NK-92 (cell line): ENCODE measurements around the gene GPT2.

Experiments
- DNase-seq: peaks from one replicate; lab custom pipeline; 2025; ENCODE audit not compliant: unreplicated experiment; lab: John Stamatoyannopoulos, UW

The GPT2 gene

DNA sequence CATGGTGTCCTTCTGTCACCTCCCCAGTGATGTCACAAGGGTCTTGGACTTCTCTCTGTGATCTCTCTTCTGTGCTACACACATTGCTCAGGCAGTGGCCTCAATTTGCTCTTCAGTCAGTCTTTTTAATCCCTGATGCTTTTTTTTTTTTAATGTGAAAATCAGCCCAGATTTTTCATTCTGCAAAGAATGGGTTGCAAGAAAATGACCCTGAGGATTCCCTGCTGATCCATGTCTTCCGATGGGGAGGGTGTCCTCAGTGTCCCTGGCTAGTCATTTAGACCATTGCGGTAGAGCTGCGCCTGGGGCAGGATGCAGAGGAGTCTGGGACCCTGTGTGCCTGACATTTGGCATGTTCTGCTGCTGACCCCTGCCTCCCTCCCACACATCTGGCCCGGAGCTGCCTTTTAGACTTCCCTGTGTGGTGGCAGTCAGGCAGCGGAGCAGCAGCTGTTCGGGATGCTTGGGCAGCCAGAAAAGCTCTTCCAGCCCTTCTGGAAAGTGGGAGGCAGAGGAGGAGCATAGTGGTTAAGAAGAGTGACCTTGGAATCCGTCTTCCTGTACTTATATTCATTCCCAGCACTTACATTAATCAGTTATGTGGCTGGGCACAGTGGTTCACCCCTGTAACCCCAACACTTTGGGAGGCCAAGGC, 12.3 kb downstream of the GPT2 start:
- no peak for DNase-seq

DNA sequence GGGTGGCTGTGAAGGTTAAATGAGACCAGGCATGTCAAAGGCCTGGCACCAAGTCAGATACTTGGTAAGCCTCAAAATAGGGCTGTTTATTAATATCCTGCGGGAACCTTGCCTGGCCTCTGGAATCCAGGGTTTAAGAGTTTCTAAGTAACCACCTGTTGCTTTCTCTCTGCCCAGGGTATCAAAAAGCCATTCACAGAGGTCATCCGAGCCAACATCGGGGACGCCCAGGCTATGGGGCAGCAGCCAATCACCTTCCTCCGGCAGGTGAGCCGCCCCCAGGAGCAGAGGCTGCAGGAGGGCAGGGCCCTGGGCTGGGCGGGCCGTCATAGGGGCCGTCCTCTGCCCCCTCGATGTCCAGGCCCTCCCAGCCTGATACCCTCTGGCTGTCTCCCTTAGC, 13.3 kb downstream of the GPT2 start:
- DNase-seq = no peak

DNA sequence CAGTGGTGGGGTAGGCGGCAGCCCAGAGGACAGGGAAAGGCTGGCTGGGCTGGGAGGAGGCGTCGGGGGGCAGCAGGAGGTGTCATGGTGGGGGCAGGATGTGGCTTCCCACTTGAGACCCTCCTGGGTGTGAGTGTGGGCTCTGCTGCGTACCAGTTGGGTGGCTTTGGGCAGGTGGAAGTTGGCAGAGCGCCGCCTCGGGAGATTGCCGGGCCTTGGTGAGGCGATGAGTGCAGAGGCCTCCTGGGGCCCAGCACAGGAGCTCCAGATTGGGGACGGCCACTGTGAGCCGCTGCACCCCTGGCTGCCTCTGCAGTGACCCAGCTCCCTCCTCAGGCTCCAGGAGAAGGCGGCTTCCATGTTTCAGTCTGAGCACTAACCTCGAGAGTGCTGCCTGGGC, 13.8 kb downstream of the GPT2 start:
- no peak for DNase-seq

DNA sequence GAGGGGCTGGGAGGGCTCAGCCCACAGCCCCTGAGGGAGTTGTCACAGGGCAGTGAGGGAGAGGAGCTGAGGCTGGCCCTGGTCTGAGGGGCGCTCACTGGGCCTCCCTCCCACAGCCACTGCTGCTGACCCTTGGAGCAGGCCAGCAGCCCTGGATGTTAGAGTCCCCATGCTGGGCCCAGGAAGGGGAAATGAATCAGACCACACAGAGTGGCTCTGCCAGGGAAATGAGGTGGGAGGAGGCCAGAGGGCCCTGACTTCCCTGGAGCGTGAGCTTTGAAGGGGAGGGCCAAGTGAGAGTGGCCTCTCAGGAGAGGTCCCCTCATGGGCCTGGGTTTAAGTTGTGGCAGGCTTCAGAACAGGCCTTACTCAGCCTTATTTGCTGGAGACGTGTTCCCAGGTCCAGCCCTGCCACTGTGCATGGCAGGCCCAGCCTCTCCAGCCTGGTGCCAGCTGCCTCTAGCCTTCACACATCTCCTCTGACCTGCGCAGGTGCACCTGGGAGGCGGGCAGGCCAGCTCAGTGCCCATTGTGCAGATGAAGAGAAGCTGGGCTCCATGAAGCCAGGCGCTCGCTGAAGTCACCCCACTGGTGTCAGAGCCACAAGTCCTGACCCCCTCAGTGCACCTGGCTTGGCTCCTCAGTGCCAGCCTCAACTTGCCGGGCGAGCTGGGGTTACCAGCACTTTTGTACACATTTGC, 15.4 kb downstream of the GPT2 start:
- DNase-seq = no peak

DNA sequence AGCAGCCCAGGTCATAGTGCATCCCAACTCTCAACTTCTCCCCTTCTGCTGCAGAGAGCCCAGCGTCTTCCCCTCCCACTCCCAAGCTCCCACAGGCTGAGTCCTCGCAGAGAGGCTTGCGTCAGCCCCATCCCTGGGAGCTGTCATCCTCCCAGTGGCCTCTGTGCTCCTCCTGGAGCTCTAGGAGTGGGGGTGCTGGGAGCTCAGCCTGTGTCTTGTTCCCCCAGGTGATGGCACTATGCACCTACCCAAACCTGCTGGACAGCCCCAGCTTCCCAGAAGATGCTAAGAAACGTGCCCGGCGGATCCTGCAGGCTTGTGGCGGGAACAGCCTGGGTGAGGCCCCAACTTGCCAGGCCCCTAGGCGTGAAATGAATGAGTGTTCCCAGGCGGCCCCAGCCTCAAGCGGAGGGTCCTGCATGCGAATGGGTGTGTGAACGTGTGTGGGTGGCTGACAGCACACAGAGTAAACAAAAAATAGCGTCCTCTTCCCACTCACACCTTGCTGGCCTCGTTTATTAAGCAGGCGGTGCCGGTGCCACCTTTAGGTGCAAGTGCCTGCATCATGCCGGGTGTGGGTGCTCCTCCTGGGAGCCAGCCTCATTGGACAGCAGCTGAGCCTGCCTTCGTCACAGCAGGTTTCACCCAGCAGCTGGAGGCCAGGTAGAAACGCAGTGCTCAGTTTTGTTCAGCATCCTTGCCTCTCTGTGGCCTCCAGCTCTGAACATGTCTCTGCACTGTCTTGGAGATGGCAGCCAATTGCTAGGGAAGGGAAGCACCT, 16.5 kb downstream of the GPT2 start:
- DNase-seq = no peak

DNA sequence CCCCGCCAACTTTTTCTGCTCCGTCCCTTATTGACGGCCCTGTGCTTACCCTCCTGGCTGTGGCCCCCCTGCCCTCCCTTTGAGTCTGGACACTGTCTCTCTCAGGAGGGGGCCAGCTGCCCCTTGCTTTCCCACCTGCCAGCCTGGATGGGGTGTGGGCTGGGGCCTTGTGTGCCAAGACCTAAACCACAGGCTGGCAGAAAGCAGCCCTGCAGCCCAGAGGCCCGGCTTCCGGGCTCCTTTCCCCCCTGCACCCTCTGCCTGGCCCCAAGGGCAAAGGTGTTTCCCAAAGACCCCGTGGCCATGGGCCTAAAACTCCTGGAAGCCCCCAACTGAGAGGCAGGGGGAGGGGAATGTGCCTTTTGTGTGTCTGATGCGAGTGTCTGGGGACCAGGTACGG, 17.5 kb downstream of the GPT2 start:
- no peak for DNase-seq

DNA sequence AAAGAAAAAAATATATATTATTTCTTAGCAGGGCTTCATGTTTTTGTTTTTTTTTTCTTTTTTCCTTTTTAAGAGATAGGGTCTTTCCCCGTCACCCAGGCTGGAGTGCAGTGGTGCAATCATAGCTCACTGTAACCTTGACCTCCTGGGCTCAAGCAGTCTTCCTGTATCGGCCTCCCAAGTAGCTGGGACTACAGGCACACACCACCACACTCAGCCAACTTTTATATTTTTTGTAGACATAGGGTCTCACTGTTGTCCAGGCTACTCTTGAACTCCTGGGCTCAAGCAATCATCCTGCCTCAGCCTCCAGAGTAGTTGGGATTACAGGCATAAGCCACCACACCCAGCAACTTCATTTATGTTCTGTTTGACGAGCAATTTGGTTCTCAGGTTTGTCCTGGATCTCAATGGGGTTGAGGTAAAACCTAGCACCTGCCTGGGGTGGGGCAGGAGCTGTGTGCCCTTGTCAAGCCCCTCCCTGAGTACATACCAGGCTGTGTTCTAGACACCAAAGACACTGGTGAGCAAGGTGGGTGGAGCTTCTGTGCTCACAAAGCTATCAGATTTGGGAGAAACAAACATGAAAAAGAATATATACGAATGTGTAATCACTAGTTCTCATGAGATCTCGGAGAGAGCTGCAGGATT, 19.2 kb downstream of the GPT2 start:
- DNase-seq = no peak

DNA sequence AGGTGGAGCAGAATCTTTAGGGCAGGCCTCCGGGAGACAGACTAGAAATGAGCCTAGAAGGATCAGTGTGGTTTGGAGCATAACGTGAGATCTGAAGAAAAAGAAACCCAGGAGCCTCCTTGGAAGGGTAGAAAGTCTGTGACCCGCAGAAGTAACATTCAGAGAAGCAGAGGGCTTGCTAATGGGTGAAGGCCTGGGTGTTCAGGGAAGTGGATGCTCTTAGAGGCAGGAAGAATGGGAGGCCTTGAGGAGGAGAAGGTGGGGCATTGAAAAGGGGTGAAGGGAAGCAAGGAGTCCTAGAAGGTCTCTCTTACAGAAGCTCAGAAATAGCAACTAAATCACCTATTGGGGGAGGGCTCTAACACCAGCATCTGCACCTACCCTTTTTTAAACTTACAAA, 20.3 kb downstream of the GPT2 start:
- no peak for DNase-seq

DNA sequence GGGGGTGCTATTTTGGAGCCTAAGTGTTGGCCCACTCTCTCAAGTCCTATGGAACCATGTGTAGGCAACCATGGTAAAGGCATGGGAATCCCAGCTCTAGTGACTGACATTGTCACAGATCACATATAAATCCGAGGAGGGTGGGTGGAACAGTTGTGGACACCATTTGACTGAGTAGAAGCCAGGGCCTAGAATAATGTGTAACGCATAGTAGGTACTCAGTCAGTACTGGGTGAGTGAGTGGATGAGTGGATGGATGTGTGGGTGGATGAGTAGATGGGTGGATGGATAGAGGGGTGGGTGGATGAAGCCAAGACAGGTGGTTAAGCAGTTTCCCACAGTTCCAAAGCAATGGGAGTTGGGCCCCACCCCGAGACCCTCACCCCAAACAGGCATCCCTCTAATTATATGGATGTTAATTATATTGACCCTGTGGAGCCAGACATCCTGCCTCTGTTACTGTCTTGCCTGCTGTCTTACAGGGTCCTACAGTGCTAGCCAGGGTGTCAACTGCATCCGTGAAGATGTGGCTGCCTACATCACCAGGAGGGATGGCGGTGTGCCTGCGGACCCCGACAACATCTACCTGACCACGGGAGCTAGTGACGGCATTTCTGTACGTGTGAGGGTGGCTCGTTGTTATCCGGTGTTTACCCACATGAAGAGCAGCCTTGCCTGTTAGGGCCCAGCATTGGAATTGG, 22.3 kb downstream of the GPT2 start:
- no peak for DNase-seq

DNA sequence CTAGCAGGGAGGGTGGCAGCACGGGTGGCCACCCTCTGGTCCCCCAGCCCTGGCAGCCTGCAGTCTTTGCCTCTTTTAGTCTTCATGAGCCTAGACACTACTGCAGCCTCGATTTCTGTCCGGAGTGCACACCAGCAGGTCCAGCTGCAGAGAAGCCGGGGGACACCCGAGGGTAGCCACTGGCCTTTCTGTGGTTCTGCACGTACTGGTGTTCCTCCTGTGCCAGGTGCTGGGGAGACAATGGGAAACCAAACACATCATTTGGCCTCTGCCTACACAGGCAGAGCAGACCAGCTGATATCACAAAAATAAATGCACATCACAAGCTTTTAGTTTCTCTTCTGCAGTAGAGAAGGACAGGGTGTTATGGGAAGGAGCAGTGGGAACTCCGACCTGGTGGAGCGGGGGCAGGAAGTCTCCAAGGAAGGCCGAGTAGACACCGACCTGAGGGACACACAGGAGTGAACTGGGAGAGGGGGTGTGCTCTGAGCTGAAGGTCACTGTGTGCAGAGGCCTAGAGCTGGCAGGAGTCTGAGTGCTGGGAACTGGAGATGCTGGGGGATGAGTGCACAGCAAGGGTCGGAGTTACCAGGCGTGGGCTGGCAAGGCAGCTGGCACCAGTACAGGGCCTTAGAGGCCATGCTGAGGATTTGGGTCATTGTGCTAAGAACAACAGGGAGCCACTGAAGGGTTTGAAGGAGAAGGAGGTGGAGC, 23.1 kb downstream of the GPT2 start:
- no peak for DNase-seq

DNA sequence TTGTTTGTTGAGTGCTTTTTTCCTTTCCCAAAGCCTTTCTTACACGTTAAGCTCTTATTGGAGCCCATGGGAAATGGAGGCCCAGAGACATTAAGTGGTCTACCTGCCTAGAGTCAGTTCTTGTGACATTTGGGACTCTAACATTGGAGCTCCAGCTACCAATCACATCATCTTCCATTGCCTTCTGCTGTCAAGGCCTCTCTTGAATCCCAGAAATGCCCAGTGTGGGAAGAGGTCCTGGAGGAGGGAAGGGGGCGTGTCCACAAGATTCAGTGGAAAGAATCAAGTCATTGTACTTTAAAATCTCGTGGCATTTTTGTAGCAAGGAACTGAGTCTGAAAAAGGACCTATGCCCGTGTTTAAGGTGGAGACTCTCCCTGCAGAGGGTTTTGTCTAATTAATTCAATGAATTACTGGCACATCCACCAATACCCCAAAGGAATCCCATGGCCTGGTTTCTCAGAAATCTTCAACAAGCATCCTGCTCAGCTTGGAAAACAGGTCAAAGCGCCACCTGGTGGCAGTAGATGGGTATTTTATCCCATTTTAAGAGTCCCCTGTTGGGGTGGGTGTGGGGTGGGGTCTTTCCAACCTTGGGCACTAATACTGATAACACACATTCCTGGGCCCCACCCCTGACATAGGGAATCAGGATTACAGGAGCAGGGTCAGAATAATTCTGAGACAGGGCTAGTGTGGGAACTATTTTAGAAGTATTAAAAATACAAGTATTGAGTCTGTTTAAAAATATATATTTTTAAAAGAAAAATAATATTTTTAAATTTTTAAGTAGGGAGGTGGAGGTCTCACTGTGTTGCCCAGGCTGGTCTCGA, 24.6 kb downstream of the GPT2 start:
- no peak for DNase-seq

DNA sequence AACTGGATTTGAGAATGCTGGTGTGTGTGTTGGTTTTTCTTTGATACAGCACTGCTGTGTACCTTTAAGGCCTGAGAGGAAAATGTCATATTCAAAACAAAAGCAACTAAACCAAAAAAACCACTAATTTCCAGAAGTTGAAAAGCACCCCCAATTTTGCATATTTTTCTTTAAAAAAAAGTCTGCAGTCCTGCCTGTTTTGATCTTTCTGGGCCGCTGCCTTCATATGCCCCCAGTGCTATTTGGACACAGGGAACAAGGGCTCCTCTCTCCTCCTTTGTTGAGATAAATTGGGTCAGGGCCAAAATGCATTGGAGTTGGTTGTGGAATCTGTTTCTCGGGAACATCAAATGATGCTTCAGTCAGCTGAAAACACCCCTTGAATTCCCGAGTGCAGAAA, 26.9 kb downstream of the GPT2 start:
- DNase-seq = no peak

DNA sequence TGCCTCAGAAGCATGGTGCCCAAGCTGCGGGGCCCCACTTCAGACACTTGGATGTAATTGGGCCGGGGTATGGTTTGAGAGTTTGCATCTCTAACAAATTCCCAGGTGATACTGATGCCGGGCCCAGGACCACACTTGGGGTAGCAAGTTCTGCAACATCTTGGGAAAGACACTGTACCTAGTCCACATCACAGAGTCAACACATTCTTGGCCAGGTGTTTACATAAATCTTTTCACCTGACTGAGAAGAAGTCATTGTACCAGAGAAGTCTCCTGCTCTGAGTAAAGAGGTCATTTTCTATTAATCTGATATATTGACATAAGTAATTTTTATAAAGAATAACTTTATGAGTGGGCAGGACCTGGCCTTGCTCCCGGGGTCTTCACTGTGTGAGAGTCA, 27.5 kb downstream of the GPT2 start:
- no peak for DNase-seq

DNA sequence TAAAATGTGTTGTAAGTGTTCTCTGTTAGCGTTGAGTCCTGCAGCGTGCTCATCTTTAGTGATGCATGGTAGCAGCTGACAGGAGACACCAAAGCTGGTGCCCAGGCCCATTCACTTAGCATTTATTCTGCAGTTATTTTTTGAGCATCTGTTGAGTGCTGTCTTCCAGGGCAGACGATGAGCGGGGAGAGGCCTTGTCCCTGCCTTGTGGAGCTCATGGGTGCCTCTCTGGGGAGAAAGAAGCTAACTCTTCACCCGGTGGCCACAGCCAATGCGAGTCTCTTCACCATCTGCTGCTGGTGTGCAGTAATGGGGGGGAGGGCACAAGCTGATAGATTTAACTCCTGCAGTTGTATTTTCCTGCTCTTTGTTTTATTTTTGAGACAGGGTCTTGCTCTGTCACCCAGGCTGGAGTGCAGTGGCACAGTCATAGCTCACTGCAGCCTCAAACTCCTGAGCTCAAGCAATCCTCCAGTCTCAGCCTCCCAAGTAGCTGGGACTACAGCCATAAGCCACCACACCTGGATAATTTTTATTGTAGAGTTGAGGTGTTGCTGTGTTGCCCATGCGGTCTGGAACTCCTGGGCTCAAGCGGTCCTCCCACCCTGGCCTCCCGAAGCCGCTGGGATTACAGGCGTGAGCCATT, 30.5 kb downstream of the GPT2 start:
- no peak for DNase-seq

DNA sequence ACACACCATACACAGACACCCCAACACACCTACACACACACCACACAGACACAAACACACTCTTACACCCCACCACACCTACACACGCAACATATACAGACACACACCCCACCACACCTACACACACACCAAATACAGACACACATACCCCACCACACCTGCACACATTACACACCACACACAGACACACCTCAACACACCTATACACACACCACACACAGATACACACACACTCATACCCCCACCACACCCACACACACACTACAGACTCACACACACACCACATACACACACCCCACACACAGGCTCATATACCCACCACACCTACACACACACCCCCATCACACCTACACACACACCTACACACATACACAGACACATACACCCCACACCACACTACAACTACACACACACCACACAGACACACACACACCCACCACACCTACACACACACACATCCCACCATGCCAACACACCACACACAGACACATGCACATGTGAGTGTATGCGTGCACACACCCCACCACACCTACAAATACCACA, 31.4 kb downstream of the GPT2 start:
- no peak for DNase-seq

DNA sequence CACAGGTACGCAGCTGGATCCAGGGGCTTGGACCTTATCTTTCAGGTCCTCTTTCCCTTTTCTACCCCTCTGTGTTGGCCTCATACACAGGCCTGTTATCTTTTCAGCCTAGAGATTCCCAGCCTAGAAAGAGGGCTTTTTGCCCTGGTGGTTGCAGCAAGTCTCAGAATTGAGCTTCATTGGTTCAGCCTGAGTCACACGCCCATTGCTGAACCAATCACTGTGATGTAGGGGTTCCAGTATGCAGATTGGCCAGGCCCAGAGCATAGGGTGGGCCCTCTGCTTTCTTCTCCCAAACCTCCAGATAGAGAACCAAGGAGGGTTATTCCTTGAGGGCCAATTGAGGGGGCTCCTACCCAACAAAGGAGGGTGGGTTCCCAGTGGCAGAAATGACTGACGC, 32.8 kb downstream of the GPT2 start:
- DNase-seq = no peak

DNA sequence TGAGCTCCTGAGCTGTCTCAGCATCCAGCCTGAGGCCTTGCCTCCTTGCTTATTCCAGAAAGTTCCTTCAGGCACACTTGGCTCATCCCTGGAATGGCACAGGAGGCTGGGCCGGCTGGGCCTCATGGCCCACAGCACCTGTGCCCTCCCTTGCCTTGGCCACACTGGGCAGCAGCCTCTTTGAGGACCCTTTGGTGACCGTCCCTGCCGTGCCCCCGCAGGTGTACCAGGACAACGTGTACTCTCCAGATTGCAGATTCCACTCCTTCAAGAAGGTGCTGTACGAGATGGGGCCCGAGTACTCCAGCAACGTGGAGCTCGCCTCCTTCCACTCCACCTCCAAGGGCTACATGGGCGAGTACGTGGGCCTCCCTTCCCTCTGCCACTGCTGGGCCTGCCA, 34.2 kb downstream of the GPT2 start:
- DNase-seq = no peak

DNA sequence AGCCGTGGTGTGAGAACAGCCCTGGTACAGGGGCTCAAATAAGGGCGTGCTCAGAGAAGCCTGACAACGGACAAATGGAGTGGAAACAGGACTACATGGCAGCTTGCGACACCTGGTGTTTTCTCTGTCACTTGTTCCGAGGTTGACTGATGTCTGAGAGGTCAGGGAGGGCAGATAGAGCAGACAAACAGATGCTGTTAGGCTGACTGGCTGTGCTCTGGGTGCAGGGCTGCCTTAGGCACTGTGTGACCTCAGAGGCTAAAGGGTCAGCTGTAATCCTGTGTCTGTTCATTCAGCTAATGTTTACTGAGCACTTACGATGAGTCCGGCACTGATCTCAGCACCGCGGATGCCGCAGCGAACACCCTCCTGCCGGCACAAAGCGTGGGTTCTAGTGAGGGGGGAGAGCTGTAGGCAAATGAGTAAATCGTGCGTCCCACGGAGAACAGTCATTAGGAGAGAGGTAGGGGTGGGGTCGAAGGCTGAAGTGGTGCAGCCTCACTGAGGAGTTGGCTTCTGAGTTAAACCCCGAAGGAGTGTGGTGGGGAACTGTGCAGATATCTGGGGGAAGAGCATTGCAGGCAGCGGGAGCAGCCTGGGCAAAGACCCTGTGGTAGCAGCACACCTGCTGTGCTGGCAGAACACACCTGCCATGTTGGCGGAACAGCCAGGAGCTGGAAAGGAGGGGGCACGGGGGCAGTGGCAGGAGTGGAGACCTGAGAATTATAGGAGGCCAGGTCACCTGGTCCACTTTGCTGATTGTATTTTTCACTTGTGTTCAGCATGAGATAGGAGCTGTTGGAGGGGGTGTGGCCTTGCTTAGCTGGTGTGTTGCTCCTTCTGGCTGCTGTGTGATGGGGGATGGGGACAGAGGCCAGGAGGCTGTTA, 35.0 kb downstream of the GPT2 start:
- no peak for DNase-seq
